Testis (tissue), 2 donors: ENCODE measurements around the gene PLIN4.

Experiments used
- POLR2A ChIP-seq: fragments of 450-650 bp; IDR thresholded peaks from one replicate; pipeline ENCODE4 v1.6.1; 2017; ENCODE audit warnings: antibody characterized with exemption, mild to moderate bottlenecking, moderate library complexity
- TF ChIP-seq, protein P1 (sequence below), 3 experiments: fragments of 450-650 bp in 2 of 3; fragments of 200-600 bp in 1 of 3; sonication (generic) in 1 of 3; IDR thresholded peaks; one replicate each; pipeline ENCODE4 v1.5.1; 2016 to 2019; ENCODE audit warnings: antibody characterized with exemption in 3 of 3, mild to moderate bottlenecking in 2 of 3, moderate library complexity in 1 of 3

- TF ChIP-seq, protein P1, sequence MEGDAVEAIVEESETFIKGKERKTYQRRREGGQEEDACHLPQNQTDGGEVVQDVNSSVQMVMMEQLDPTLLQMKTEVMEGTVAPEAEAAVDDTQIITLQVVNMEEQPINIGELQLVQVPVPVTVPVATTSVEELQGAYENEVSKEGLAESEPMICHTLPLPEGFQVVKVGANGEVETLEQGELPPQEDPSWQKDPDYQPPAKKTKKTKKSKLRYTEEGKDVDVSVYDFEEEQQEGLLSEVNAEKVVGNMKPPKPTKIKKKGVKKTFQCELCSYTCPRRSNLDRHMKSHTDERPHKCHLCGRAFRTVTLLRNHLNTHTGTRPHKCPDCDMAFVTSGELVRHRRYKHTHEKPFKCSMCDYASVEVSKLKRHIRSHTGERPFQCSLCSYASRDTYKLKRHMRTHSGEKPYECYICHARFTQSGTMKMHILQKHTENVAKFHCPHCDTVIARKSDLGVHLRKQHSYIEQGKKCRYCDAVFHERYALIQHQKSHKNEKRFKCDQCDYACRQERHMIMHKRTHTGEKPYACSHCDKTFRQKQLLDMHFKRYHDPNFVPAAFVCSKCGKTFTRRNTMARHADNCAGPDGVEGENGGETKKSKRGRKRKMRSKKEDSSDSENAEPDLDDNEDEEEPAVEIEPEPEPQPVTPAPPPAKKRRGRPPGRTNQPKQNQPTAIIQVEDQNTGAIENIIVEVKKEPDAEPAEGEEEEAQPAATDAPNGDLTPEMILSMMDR (IDR thresholded peaks at IDR 0.05), result no peak
- TF ChIP-seq POLR2A, result no peak
Observed at GRCh38 chr19:4474514-4475022, 43.7 kb downstream of the PLIN4 start.
